ENCODE data around the gene LSP1.

Gene LSP1

GRCh38 chr11:1834062-1834610, 18.7 kb upstream of the LSP1 start:
- peak overlapping the region; percentile 27 for H3K4me3 ChIP-seq (ENCODE audit: low read length)
- TF ChIP-seq CTCF (IDR thresholded peaks at IDR 0.05; ENCODE audit: insufficient read depth, low read depth, low read length, missing control alignments), result no peak
- DNase-seq (ENCODE audit: low read depth), result peak; percentile 98

- no peak for TF ChIP-seq CTCF (IDR thresholded peaks at IDR 0.05; ENCODE audit: insufficient read depth, low read depth, low read length, missing control alignments)
- DNase-seq (ENCODE audit: low read depth), result no peak
- H3K4me3 ChIP-seq (ENCODE audit: low read length), result peak within 1 kb of the TSS; percentile 27
These were observed 17.9 kb upstream of the LSP1 start, which contains the start of gene SYT8 for GRCh38 chr11:1834779-1835670. Gene SYT8 (plus strand): TSS chr11:1834990. CDS start chr11:1835106, 116 bp downstream.

- DNase-seq (ENCODE audit: low read depth), result no peak
- peak overlapping the region; percentile 27 for H3K4me3 ChIP-seq (ENCODE audit: low read length)
- no peak for TF ChIP-seq CTCF (IDR thresholded peaks at IDR 0.05; ENCODE audit: insufficient read depth, low read depth, low read length, missing control alignments)
These were observed 17.2 kb upstream of the LSP1 start for GRCh38 chr11:1835671-1836010.

GRCh38 chr11:1836011-1836945, 16.6 kb upstream of the LSP1 start:
- no peak overlapping the region for H3K4me3 ChIP-seq (ENCODE audit: low read length)
- no peak for DNase-seq (ENCODE audit: low read depth)
- no peak for TF ChIP-seq CTCF (IDR thresholded peaks at IDR 0.05; ENCODE audit: insufficient read depth, low read depth, low read length, missing control alignments)

GRCh38 chr11:1837171-1838076, 15.5 kb upstream of the LSP1 start:
- TF ChIP-seq CTCF (IDR thresholded peaks at IDR 0.05; ENCODE audit: insufficient read depth, low read depth, low read length, missing control alignments), result peak; percentile 80
- no peak overlapping the region for H3K4me3 ChIP-seq (ENCODE audit: low read length)
- peak; percentile 51 for DNase-seq (ENCODE audit: low read depth)

GRCh38 chr11:1838077-1838425, 14.8 kb upstream of the LSP1 start:
- TF ChIP-seq CTCF (IDR thresholded peaks at IDR 0.05; ENCODE audit: insufficient read depth, low read depth, low read length, missing control alignments), result no peak
- no peak for DNase-seq (ENCODE audit: low read depth)
- H3K4me3 ChIP-seq (ENCODE audit: low read length), result no peak overlapping the region

All from epithelial cell of esophagus (primary cell).